Fibroblast of lung (primary cell): ENCODE data around the gene IL3RA.

Source experiments
- EZH2 ChIP-seq: IDR thresholded peaks from 2 replicates; pipeline ENCODE4 v1.5.1; 2012; ENCODE audit warnings: low read length, control low read depth, mild to moderate bottlenecking; ENCODE audit errors: missing control alignments
- TF ChIP-seq, protein P1 (sequence below), 2 donors: IDR thresholded peaks in 1 of 2; conservative IDR thresholded peaks in 1 of 2; 1 replicate in 1 of 2; 2 replicates in 1 of 2; pipeline ENCODE4 v1.5.1; 2011 to 2012; ENCODE audit warnings: low read length in 2 of 2, control low read depth in 1 of 2, inconsistent platforms in 1 of 2, low read depth in 1 of 2, mild to moderate bottlenecking in 1 of 2

GRCh38 chrX:1308476-1308875 lies 28.1 kb upstream of the IL3RA start:
- TF ChIP-seq, protein P1, sequence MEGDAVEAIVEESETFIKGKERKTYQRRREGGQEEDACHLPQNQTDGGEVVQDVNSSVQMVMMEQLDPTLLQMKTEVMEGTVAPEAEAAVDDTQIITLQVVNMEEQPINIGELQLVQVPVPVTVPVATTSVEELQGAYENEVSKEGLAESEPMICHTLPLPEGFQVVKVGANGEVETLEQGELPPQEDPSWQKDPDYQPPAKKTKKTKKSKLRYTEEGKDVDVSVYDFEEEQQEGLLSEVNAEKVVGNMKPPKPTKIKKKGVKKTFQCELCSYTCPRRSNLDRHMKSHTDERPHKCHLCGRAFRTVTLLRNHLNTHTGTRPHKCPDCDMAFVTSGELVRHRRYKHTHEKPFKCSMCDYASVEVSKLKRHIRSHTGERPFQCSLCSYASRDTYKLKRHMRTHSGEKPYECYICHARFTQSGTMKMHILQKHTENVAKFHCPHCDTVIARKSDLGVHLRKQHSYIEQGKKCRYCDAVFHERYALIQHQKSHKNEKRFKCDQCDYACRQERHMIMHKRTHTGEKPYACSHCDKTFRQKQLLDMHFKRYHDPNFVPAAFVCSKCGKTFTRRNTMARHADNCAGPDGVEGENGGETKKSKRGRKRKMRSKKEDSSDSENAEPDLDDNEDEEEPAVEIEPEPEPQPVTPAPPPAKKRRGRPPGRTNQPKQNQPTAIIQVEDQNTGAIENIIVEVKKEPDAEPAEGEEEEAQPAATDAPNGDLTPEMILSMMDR (conservative IDR thresholded peaks at IDR 0.05 in 1 of 2, IDR thresholded peaks at IDR 0.05 in 1 of 2; ENCODE audit: low read depth in 1 of 2, low read length in 2 of 2): no peak
- TF ChIP-seq EZH2: no peak
